HL-60/S4 treated with phorbol 12-myristate 13-acetate at 8.2 ng/mL for 4 days and 3 days (cell line): ENCODE data around the gene AKAP1.

Source experiments
- in situ Hi-C: fragments of 300-500 bp; cut with MboI; formaldehyde crosslinking; loops from 2 replicates; pipeline ENCODE4 v1.15.0; 2022; ENCODE audit warnings: low sequenced_read_pairs

AKAP1 gene, protein sequence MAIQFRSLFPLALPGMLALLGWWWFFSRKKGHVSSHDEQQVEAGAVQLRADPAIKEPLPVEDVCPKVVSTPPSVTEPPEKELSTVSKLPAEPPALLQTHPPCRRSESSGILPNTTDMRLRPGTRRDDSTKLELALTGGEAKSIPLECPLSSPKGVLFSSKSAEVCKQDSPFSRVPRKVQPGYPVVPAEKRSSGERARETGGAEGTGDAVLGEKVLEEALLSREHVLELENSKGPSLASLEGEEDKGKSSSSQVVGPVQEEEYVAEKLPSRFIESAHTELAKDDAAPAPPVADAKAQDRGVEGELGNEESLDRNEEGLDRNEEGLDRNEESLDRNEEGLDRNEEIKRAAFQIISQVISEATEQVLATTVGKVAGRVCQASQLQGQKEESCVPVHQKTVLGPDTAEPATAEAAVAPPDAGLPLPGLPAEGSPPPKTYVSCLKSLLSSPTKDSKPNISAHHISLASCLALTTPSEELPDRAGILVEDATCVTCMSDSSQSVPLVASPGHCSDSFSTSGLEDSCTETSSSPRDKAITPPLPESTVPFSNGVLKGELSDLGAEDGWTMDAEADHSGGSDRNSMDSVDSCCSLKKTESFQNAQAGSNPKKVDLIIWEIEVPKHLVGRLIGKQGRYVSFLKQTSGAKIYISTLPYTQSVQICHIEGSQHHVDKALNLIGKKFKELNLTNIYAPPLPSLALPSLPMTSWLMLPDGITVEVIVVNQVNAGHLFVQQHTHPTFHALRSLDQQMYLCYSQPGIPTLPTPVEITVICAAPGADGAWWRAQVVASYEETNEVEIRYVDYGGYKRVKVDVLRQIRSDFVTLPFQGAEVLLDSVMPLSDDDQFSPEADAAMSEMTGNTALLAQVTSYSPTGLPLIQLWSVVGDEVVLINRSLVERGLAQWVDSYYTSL

DNA sequence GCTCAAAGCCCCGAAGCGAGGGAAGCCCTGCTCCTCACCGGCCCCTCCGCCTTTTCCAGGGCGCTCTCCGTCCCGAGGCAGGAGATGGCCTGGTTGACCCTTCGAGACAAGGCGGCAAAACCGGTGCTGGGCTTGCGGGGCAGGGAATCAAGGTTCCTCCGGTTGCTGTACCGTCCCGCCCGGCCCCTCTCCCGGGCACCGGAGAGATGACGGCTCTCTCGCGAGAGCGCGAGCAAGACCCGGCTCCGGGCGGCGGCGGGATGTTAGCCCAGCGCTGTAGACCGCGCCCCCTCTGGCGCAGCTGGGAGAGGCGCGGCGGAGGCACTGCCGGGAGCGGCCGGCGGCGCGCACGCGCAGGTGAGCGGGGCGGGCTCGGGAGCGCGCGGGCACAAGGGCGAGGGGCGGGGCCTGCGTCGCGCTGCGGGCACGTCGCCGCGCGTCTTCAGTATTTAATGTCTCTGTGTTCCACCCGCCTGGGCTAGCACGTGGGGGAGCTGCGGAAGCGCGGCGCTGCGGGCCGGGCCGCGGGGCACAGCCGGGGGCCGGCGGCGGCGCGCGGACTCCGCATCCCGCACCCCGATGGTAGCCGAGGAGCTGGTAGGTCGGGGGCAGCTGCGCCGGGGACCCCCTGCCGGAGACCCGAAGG lies at the start of gene AKAP1:
AKAP1 (plus strand) TSS at position 445 of the 646 bp plus-strand sequence. CDS start 20,219 bp downstream, outside the sequence.
- in situ Hi-C loops, result no loop called here

DNA sequence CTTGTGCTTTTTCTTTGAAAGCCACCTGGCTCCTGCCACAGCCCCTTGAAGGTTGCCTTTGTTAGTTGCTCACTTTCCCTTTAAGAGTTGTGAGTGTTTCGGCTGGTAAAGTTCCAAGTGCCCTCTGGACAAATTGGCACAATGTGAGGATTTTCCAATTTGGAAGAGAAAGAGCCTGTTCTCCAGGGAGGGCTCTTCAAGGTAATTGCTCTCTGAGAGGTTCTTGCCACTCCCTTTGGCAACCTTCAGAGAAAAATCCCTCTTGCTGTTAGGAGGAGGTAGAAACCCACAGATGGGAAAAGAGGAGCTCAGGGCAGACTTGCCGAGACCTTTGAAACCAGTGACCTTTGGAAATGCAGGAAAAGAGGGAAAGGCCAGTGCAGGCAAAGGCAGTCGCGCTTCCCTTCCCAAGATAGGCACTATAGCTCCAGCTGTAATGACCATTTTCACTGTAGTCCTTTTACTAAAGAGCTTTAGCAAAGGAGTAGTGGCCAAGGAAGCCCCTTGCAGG lies 49.0 kb upstream of the AKAP1 start:
- in situ Hi-C loops, result no loop called here

DNA sequence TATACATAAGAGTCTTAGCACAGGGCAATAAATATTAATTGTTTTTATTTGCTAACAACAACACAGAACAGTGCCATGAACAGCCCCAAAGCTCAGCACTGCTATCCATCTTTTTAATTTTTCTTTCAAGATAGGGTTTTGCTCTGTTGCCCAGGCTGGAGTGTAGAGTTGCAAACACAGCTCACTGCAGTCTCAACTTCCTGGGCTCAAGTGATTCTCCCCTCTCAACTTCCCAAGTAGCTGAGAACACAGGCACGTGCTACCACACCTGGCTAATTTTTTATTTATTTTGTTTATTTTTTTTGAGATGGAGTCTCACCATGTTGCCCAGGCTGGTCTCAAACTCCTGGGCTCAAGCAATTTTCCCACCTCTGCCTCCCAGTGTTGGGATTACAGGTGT lies 47.6 kb upstream of the AKAP1 start:
- in situ Hi-C loops, result no loop called here

DNA sequence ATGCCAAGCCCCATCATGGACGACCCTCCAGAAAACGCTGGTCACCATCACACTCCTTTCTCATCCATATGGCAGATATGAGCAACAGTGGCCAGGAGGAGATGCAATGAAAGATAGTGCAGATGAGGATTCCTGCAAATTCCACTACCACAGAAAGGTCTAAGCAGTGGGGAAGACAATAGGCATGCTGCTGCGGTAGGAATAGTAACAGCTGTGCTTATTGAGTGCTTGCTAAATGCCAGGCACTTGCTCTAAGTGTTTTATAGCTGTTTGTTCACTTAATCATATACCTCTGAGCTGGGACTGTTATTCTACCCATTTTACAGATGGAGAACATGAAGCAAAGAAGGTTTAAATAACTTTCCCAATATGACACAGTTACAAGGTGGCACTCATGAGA lies 46.6 kb upstream of the AKAP1 start:
- in situ Hi-C loops, result no loop called here

DNA sequence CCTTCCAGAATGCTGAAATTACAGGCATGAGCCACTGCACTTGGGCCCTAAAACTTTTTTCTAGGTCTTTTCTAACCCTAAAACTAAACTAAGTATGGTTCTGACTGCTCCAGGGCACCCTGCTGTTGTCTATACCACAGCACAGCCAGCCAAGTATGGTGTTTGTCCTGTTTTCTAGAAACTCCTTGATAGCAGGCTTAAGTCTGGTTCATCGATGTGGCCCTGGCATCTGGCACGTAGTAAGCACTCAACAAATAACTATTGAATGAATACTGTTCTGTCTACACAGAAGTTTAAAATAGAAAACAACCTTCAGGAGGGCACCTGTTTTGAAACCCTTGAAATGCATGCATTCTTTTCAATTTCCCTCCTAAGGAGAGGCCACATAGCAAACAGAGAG lies 44.5 kb upstream of the AKAP1 start:
- in situ Hi-C loops, result no loop called here

DNA sequence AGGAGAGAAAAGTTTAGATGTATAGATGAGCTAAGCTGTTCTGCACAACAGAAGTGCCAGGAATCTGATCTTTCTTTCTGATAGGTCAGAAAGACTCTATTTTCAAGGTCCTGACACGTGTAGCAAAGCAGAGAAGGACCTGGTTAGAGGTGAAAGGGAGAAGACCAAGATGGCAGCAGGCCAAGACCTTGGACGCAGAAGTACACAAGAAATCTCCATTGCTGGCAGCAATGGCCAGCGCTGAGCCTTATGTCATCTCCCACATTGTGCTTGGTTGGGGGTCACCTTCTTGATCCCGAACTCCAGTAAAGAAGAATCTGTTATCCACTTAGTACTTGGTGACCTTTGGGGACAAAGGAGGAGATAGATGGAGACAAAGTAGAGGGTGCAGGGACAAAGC lies 41.8 kb upstream of the AKAP1 start:
- in situ Hi-C loops, result no loop called here

DNA sequence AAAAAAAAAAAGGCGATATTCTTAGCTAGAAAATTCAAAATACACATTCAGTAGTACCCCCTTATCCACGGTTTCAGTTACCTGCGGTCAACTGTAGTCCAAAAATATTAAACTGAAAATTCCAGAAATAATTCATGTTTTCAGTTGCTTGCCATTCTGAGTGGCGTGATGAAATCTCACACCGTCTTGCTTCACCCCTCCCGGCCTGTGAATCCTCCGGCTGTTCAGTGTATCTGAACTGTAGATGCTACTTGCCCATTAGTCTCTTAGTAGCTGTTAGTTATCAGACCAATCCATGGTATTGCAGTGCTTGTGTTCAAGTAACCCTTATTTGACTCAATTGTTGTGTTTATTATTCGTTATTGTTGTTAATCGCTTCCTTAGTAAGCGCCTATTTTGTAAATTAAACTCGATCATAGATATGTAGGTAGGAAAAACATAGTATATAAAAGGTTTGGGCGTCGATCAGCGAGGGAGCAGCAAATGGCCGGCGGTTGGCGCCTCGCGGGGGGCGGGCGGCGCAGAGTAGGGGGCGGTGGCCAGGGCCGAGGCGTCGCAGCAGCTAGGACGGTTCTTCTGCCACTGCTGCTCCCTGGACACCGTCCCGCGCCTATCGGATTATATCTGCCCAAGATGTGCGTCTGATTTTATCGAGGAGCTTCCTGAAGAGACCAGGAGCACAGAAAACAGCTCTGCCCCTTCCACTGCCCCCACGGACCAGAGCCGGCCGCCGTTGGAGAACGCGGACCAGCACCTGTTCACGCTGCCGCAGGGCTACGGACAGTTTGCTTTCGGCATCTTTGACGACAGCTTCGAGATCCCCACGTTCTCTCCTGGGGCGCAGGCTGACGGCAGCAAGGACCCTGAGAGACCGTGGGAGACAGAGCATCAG lies 39.8 kb upstream of the AKAP1 start:
- in situ Hi-C loops, result no loop called here

DNA sequence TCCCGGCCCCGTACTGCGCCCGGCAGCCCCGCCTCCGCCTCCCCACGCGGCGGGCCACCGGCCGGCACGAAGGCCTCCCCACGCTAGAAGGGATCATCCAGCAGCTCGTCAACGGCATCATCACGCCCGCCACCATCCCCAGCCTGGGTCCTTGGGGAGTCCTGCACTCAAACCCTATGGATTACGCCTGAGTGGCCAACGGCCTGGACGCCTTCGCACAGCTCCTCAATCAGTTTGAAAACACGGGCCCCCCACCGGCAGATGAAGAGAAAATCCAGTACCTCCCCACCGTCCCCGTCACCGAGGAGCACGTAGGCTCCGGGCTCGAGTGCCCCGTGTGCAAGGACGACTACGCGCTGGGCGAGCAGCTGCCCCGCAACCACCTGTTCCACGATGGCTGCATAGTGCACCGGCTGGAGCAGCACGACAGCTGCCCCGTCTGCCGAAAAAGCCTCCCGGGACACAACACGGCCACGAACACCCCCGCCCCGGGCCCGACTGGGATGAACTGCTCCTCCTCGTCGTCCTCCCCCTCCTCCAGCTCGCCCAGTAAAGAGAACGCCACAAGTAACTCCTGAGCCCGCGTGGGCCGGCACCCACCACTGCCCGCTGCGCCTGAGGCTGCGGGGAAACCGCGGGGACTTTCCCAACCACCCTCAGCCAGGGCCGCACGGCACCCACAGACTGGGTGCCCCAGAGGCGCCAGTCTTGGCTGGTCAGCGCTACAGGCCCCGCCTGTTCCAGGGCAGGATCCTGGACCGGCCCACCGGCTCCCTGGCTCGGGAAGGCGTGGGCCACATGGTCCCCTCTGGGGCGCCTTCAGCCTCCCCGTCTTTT lies 39.0 kb upstream of the AKAP1 start:
- in situ Hi-C loops, result no loop called here

DNA sequence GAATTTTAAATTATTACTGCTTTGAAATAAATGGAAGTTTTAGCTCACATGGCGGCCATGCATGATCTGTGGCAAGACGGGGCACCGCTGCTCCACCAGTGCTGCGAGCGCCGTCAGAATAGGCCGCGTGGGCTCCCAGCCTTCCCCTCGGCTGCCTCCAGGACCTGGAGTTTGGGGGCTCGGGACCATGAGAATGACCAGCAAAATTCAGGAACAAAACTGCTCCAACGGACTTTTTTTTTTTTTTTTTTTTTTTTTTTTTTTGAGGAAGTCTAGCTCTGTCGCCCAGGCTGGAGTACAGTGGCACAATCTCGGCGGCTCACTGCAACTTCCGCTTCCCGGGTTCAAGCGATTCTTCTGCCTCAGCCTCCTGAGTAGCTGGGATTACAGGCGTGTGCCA lies 38.3 kb upstream of the AKAP1 start:
- in situ Hi-C loops, result no loop called here

DNA sequence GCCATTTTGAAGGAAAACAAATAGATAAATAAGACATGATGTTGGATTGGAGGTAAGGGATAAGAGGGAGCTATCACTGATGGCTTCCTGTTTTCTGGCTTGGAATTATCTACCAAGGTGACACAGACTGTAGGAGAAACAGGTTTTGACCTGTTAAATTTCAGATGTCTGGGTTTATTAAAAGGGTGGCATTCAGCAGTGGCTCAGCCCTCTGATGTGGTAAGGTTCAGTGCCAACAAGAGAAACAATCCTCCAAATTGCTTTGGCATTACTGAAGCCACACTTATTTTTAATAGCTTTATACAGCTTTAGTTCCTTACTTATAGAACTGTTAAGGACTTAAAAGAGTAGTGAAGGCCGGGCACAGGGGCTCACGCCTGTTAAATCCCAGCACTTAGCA lies 37.0 kb upstream of the AKAP1 start:
- in situ Hi-C loops, result no loop called here

DNA sequence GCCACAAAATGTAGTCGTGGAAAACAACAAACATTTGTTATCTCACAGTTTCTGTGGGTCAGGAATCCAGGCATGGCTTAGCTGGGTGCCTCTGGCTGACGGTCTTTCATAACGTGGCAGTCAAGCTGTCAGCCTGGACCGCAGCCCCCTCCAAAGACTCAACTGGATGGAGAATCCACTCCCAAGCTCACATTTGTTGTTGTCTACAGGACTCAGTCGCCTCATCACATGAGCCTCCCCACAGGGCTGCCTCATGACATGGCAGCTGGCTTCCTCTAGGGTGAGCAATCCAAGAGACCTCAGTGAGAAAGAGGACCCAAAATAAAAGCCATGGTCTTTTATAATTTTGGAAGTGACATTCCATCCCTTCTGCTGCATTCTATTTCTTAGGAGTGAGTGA lies 34.7 kb upstream of the AKAP1 start:
- in situ Hi-C loops, result no loop called here

DNA sequence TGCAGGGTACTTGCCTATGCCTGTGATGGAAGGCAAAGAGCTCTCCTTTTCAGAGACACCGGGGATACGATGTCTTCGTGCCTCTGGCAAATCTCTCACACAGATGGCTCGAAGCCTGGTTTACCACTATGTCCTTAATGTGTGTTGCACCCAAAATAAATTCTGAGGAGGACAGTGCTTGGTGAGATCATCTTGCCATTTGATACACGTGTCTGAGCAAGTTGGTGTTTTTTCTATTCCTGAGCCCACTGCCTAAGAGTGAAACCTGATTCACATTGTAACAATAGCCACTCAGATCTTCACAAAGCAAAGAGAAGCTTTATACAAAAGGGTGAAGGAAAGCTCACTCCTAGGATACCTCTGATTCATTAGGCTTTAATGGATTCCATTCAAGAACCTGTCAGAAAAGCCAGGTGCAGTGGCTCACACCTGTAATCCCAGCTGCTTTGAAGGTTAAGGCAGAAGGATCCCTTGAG lies 33.1 kb upstream of the AKAP1 start:
- in situ Hi-C loops, result no loop called here

DNA sequence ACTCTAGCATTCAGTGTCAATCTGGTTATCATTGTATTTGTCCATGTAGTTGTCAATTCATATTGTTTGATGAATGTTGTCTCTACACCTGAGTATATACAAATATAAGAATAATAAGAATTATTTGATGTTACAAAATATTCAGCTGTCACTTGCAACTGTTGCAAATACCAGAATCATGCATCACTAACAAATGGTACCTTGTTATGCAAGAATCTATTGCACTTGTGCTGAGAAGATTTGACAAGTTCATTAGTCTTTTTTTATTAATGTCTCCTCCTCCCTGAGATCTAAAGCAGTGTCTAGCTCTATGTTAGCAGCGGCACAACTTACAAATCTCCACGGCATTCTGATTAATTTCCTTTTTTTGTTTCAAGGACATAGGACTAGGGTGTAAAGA lies 22.2 kb upstream of the AKAP1 start:
- in situ Hi-C loops, result no loop called here

DNA sequence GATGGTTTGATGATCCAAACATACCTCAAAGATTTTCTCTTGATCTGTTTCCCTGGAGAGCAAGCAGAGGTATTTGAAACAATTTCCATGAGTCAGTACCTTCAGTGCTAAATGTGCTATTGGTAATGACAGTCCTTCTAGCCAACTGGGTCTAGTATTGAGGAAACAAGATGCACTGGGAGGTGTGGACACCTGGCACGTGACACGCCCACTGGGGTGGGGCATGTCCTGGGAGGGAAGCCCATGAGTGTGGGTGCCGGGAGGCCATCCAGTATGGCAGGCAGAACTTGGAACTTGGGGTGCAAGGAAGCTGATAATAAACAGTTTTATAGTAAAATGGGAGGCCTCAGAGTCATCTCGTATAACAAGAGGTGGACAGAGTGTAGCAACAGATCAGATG lies 17.9 kb upstream of the AKAP1 start:
- in situ Hi-C loops, result no loop called here

DNA sequence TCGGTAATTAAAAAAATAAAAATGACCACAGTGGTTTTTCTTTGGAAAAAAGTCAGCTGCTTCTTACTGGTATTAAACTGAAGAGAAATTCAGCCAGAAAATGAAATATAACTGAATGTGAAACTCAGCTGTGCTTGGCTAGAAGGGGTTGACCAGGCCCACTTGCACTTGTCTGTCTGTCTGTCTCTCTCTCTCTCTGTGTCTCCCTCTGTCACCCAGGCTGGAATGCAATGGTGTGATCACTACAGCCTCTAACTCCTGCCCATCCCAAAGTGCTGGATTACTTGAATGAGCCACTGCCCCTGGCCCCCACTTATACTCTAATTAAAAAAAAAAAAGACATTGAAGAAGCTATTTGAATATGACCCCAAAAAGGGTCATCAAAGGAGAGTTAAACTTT lies 17.3 kb upstream of the AKAP1 start:
- in situ Hi-C loops, result no loop called here

DNA sequence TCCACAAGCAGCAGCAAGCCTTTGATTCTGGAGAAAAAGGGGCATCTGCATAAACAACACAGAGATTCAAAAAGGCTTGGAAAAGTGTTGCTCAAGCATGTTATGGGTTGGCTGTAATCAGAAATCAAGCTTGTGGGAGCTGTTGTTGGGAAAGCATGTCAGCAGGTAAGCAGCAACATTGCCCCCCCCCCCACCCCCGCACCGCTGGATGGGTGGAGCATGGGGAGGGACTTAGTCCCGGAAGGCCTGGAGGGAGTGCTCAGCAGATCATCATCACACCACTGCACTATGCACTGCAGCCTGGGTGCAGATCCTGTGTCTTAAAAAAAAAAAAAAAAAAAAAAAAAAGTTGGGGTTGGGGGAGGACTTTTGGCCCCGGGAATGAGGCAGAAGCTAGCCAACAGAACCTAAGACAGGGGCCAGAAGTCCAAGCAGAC lies 16.8 kb upstream of the AKAP1 start:
- in situ Hi-C loops, result no loop called here

DNA sequence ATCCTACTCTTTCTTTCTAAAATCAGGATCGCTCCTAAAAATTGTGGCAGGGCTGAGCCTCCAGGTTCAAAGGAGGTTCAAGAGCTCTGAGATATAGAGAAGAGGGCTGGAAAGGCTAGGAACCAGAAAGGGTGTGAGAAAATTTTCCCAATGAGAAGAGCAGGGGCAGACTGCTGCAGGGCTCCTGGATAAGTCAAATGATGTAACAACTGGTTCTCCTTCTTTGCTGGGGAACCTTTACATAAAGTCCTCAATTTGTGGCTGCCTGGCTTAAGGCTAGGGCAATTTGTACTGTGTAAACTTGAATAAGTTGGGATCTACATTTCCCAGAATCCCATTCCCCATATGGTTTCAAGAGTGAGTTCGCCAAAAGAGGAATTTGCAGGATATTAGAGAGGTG lies 16.3 kb upstream of the AKAP1 start:
- in situ Hi-C loops, result no loop called here

DNA sequence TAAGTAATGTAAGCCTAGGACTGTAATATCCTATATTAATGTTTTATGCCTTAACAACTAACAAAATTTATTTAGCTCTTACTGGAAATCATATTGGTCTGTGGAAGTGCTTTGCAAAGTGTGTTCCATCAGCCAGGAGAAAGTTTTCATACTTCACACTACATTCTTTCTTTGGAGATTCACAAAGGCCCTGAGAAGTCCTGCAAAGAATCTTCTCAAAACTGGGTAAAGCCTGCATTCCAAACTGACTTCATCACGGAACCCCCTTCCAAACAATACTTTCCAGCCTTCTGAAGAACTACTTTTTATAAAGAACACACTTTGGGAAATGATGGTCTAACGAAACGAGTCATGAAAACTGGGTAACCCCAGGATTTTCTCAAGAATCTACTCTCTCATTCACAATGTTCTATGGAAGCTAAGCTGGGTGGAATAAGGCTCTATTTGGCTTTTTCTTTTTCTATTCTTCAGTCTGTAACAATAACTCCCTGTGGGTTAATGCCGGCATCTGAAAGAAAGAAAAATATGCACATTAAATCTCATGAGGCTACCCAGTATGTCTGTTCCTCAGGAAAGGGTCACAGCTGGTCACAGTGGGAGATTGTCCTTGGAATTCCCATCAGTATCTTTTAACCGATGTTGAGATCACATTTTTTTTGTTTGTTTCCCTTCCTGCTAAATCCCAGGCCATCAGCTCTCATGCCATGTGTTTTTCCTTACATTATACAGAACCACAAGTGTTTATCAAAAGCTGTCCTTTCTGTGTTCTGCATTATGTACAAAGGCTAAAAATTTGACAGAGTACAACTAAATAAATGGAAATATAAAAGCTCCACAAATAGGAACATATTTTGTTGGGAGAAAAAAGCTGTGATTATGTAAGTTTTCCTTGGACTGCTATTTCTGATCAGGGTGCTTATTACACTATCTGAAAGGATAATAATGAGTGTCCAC lies 12.8 kb upstream of the AKAP1 start:
- in situ Hi-C loops, result no loop called here
